ENCODE measurements around the gene KPTN.
A peak's percentile ranks its signal among the peaks of the same experiment; 100 is the strongest.

GRCh38 chr19:47510516-47511127 is 26.6 kb upstream of the KPTN start:
- TF ChIP-seq CTCF (optimal IDR thresholded peaks at IDR 0.05 in 1 of 3, IDR thresholded peaks at IDR 0.05 in 1 of 3, conservative IDR thresholded peaks at IDR 0.05 in 1 of 3; ENCODE audit: extremely low read depth in 1 of 3, insufficient read depth in 2 of 3, low read length in 3 of 3) (peak in 2 of 3 experiments; percentile 11 to 18), EZH2 (IDR thresholded peaks at IDR 0.05; ENCODE audit: low read length) (no peak)
